Ammon's horn (tissue), 1 donor: ENCODE measurements around the gene KRT8.
"Not testable (repeated sequence)": the region's sequence is repeated elsewhere in the genome, so short reads cannot be mapped to it uniquely, and the experiment has no call there.

Source experiments
- DNase-seq: peaks from one replicate; pipeline ENCODE4 v3.0.0-alpha.2; 2016; ENCODE audit warnings: low spot score

The KRT8 gene

GRCh38 chr12:52901715-52902541 is 2.9 kb downstream of the KRT8 start:
- DNase-seq, result no peak

GRCh38 chr12:52900896-52901714 is 3.8 kb downstream of the KRT8 start:
- DNase-seq, result no peak

- no peak for DNase-seq
These were observed 4.5 kb downstream of the KRT8 start for GRCh38 chr12:52900166-52900895.

GRCh38 chr12:52899338-52900035 is 5.4 kb downstream of the KRT8 start:
- DNase-seq, result no peak

- DNase-seq, result no peak
These were observed 8.4 kb downstream of the KRT8 start for GRCh38 chr12:52896190-52897100.

- DNase-seq, result no peak
These were observed 9.1 kb downstream of the KRT8 start for GRCh38 chr12:52895726-52896189.

- DNase-seq, result no peak
These were observed 11.9 kb downstream of the KRT8 start for GRCh38 chr12:52892974-52893373.

- DNase-seq, result no peak
These were observed 12.5 kb downstream of the KRT8 start for GRCh38 chr12:52892207-52892852.

GRCh38 chr12:52891044-52891443 is 13.8 kb downstream of the KRT8 start:
- DNase-seq, result no peak

GRCh38 chr12:52890417-52890816 is 14.5 kb downstream of the KRT8 start:
- no peak for DNase-seq

- DNase-seq, result peak; percentile 51
These were observed 20.2 kb downstream of the KRT8 start for GRCh38 chr12:52884526-52885293.

GRCh38 chr12:52880499-52880898 is 24.4 kb downstream of the KRT8 start:
- not testable (repeated sequence) for DNase-seq

- DNase-seq, result peak; percentile 94
These were observed 25.2 kb downstream of the KRT8 start for GRCh38 chr12:52879394-52880351.

GRCh38 chr12:52878507-52879393 is 26.1 kb downstream of the KRT8 start:
- DNase-seq, result no peak

GRCh38 chr12:52877242-52877641 is 27.6 kb downstream of the KRT8 start:
- no peak for DNase-seq

GRCh38 chr12:52876372-52876771 is 28.5 kb downstream of the KRT8 start:
- peak; percentile 40 for DNase-seq
